Cardiac muscle cell (in vitro differentiated cells and primary cell): ENCODE measurements around the gene EWSR1. TPM values are rescaled to one million over a fixed set of nuclear protein-coding genes. Genes with fewer than 3 reads are reported as not detected.

Experiments
- DNase-seq, 2 donors: peaks; one replicate each; pipeline versions ENCODE4 v3.0.0 to v3.0.0-alpha.2; 2010 to 2017; ENCODE audit warnings: low read depth in 1 of 2, low spot score in 1 of 2
- H3K27ac ChIP-seq: fragments of 200-600 bp; sonication (generic); 2 replicates; pipeline ENCODE4 v1.5.1; 2016
- H3K27me3 ChIP-seq: fragments of 200-600 bp; sonication (generic); 2 replicates; pipeline ENCODE4 v1.6.0; 2016; ENCODE audit warnings: control low read depth
- H3K36me3 ChIP-seq: fragments of 200-600 bp; sonication (generic); 2 replicates; pipeline ENCODE4 v1.5.1; 2016; ENCODE audit warnings: control low read depth
- H3K4me1 ChIP-seq: fragments of 200-600 bp; sonication (generic); 2 replicates; pipeline ENCODE4 v1.8.1; 2017; ENCODE audit warnings: low read depth, mild to moderate bottlenecking, mixed run types
- H3K4me3 ChIP-seq: fragments of 200-600 bp; sonication (generic); 2 replicates; pipeline ENCODE4 v1.5.1; 2016; ENCODE audit warnings: mild to moderate bottlenecking
- H3K9me3 ChIP-seq: fragments of 200-600 bp; sonication (generic); 2 replicates; pipeline ENCODE4 v1.5.1; 2017; ENCODE audit warnings: low read depth, mild to moderate bottlenecking, control low read depth
- CTCF ChIP-seq: IDR thresholded peaks from 2 replicates; pipeline ENCODE4 v1.5.1; 2012; ENCODE audit warnings: low read depth, mild to moderate bottlenecking, low read length
- polyA plus RNA-seq: library from polyadenylated mRNA; unstranded; fragments of >200 nt; fragmentation: Nextera tagmentation; extraction: Ambion mirVana; gene quantifications from 2 replicates; pipeline ENCODE4 v1.2.1, GENCODE V29; 2016
- total RNA-seq: library from RNA; depleted of rRNA; stranded (reverse); fragments of >200 nt; gene quantifications from 2 replicates; pipeline ENCODE4 v1.2.3, GENCODE V29; 2016

EWSR1 gene
- total and polyA plus RNA-seq, 2 experiments from 2014 or later, result 266 to 349 TPM

DNA sequence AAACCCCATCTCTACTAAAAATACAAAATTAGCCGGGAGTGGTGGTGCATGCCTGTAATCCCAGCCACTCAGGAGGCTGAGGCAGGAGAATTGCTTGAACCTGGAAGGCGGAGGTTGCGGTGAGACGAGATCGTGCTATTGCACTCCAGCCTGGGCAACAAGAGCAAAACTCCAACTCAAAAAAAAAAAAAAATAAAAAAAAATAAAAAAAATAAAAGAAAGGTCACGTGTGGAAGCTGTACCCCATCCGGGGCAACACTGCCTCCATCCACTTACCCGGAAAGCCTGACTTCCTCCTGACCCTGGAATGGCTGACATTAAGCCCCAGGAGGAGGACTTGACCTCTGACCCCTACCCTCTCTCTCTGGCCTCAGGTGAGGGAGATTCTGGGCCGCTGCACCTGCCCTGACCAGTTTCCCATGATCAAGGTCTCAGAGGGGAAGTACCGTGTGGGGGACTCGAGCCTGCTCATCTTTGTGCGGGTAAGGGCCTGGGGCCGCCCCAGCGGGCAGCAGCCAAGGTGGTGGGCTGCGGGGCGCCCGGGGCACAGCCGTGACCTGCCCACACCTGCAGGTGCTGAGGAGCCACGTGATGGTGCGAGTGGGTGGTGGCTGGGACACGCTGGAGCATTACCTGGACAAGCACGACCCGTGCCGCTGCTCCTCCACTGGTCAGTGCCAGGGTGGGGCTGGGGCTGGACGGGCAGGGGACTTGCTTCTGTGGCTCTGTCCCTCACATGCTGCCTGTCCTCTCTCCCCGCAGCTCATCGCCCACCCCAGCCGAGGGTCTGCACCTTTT lies 42.2 kb downstream of the EWSR1 start:
- Histone ChIP-seq H3K27me3 (peaks cover 22% of the 10 kb centered on the region), H3K27ac (no peak overlapping the region), H3K4me1 (peaks cover 13% of the 10 kb centered on the region), H3K9me3 (no peaks in the 10 kb centered on the region), H3K36me3 (no peaks in the 10 kb centered on the region), H3K4me3 (no peak overlapping the region)
- no peak for TF ChIP-seq CTCF
- DNase-seq, result no peak

GRCh38 chr22:29310863-29311339 lies 42.8 kb downstream of the EWSR1 start:
- H3K27me3 ChIP-seq, result peaks cover 29% of the 10 kb centered on the region
- peaks cover 13% of the 10 kb centered on the region for H3K4me1 ChIP-seq
- TF ChIP-seq CTCF, result no peak

GRCh38 chr22:29311464-29312217 lies 43.6 kb downstream of the EWSR1 start:
- TF ChIP-seq CTCF, result no peak
- Histone ChIP-seq H3K36me3 (no peaks in the 10 kb centered on the region), H3K27ac (no peak overlapping the region), H3K4me3 (no peak overlapping the region), H3K9me3 (no peaks in the 10 kb centered on the region), H3K4me1 (peaks cover 13% of the 10 kb centered on the region), H3K27me3 (peaks cover 35% of the 10 kb centered on the region)
- DNase-seq, result peak in 1 of 2 donors; percentile 24

More at GRCh38 chr22:29310863-29311339, 42.8 kb downstream of the EWSR1 start:
- no peaks in the 10 kb centered on the region for H3K36me3 ChIP-seq
- no peak overlapping the region for H3K4me3 ChIP-seq
- H3K27ac ChIP-seq, result no peak overlapping the region
- peak in 1 of 2 donors; percentile 98 for DNase-seq
- H3K9me3 ChIP-seq, result no peaks in the 10 kb centered on the region

DNA sequence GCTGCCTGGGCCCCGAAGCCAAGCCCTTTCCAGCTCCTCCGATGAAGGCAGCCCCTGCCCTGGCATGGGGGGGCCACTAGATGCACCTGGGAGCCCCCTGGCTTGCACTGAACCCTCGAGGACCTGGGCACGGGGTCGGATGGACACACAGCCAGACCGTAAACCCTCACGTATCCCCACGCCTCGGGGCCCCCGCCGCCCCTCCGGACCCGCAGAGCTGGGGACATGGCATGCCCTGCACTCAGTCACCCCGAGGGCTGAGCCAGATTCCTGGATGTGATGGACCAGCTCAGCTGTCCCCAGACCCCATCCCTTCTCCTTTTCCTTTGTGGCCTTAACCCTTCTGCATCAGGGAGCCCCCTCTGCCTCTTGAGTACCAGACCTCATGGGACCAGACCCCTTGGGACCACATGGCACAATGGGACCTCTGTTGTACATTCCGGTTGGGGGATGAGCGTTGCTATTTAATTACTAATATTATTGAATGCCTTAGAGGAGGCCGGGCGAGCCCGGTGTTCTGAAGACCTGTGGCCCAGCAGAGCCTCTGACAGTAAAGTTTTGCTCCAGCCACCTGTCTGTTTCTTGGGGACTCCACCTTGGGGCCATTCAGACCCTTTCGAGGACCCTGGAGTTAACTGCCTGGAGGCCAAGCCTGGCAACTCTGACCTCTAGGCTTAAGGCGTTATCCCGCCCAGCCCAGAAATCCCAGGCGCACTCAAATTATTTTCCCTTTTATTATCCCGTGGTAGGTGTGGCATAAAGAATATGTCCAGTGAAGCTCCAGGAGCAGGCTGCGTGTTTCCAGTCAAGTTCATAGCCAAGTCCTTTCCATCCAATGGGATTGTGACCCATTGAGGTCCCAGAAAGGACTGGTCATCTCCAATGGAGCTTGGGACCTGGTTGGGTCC lies 44.4 kb downstream of the EWSR1 start:
- Histone ChIP-seq H3K27ac (no peak overlapping the region), H3K27me3 (peaks cover 35% of the 10 kb centered on the region), H3K36me3 (no peaks in the 10 kb centered on the region), H3K4me1 (peaks cover 13% of the 10 kb centered on the region), H3K9me3 (no peaks in the 10 kb centered on the region), H3K4me3 (no peak overlapping the region)
- TF ChIP-seq CTCF, result no peak
- no peak for DNase-seq

- DNase-seq, result peak in 1 of 2 donors; percentile 65
- Histone ChIP-seq H3K27ac (no peak overlapping the region), H3K4me3 (no peak overlapping the region), H3K4me1 (peaks cover 13% of the 10 kb centered on the region), H3K27me3 (peaks cover 35% of the 10 kb centered on the region), H3K9me3 (no peaks in the 10 kb centered on the region), H3K36me3 (no peaks in the 10 kb centered on the region)
- TF ChIP-seq CTCF, result peak; percentile 75
These were observed 45.1 kb downstream of the EWSR1 start for GRCh38 chr22:29313126-29313575.
